H1 (cell line): Measurements from ENCODE around the gene RAB21. TPM values are rescaled to one million over a fixed set of nuclear protein-coding genes. Genes with fewer than 3 reads are reported as not detected.
A peak's percentile ranks its signal among the peaks of the same experiment; 100 is the strongest.

Source experiments
- ATF3 ChIP-seq: IDR thresholded peaks from 2 replicates; pipeline ENCODE4 v1.6.1; 2011; ENCODE audit warnings: low read depth, mild to moderate bottlenecking, low read length; ENCODE audit not compliant: insufficient read depth
- CBX8 ChIP-seq: fragments of 300-800, 300-1000 bp; sonication (generic); IDR thresholded peaks from 2 replicates; pipeline ENCODE4 v1.7.1; 2016; ENCODE audit warnings: low read depth, low read length, borderline replicate concordance
- CHD1 ChIP-seq: IDR thresholded peaks from 2 replicates; pipeline ENCODE4 v1.6.1; 2012; ENCODE audit warnings: low read depth, low read length, improper control_type of control experiment
- CHD2 ChIP-seq: IDR thresholded peaks from 2 replicates; pipeline ENCODE4 v1.6.1; 2012; ENCODE audit warnings: low read length, improper control_type of control experiment
- EGR1 ChIP-seq: IDR thresholded peaks from 2 replicates; pipeline ENCODE4 v1.6.1; 2011; ENCODE audit warnings: low read depth, low read length, borderline replicate concordance
- EP300 ChIP-seq, 2 experiments: IDR thresholded peaks; 1 replicate in 1 of 2; 2 replicates in 1 of 2; pipeline ENCODE4 v1.6.1; 2011 to 2012; ENCODE audit warnings: low read depth in 2 of 2, low read length in 2 of 2, mild to moderate bottlenecking in 2 of 2, borderline replicate concordance in 1 of 2, inconsistent platforms in 1 of 2, moderate library complexity in 1 of 2
- JUND ChIP-seq: IDR thresholded peaks from 2 replicates; pipeline ENCODE4 v1.6.1; 2011; ENCODE audit warnings: mild to moderate bottlenecking, improper control_type of control experiment, low read length
- KDM4A ChIP-seq: IDR thresholded peaks from one replicate; pipeline ENCODE4 v1.7.1; 2012; ENCODE audit warnings: low read depth, mild to moderate bottlenecking, moderate library complexity, low read length, inconsistent platforms; ENCODE audit not compliant: severe bottlenecking
- NANOG ChIP-seq: IDR thresholded peaks from 2 replicates; pipeline ENCODE4 v1.6.1; 2011; ENCODE audit warnings: low read length, low read depth, mild to moderate bottlenecking, inconsistent platforms; ENCODE audit not compliant: insufficient read depth, poor library complexity, severe bottlenecking
- RBBP5 ChIP-seq: IDR thresholded peaks from 2 replicates; pipeline ENCODE4 v1.7.1; 2012; ENCODE audit warnings: low read depth, mild to moderate bottlenecking, inconsistent platforms, low read length, moderate library complexity, borderline replicate concordance
- RNF2 ChIP-seq: fragments of 200-900, 300-1000 bp; sonication (generic); IDR thresholded peaks from 2 replicates; pipeline ENCODE4 v1.7.1; 2016; ENCODE audit warnings: borderline replicate concordance, low read depth, mild to moderate bottlenecking, antibody characterized with exemption, low read length; ENCODE audit not compliant: poor library complexity, severe bottlenecking; ENCODE audit errors: missing control alignments
- SAP30 ChIP-seq: fragments of 300-600 bp; sonication (generic); IDR thresholded peaks from 2 replicates; pipeline ENCODE4 v1.7.1; 2012; ENCODE audit warnings: low read length, moderate library complexity, mild to moderate bottlenecking, inconsistent platforms; ENCODE audit not compliant: insufficient read depth, insufficient replicate concordance
- SIN3A ChIP-seq, 2 experiments: IDR thresholded peaks in 1 of 2; conservative IDR thresholded peaks in 1 of 2; 2 replicates each; pipeline ENCODE4 v1.6.1; 2011 to 2012; ENCODE audit warnings: low read length in 2 of 2, improper control_type of control experiment in 1 of 2, low read depth in 1 of 2, mild to moderate bottlenecking in 1 of 2
- SIX5 ChIP-seq: IDR thresholded peaks from 2 replicates; pipeline ENCODE4 v1.6.1; 2011; ENCODE audit warnings: mild to moderate bottlenecking, low read depth, low read length
- SP2 ChIP-seq: IDR thresholded peaks from 2 replicates; pipeline ENCODE4 v1.6.1; 2012; ENCODE audit warnings: mild to moderate bottlenecking, low read length, inconsistent platforms
- SRF ChIP-seq: IDR thresholded peaks from 2 replicates; pipeline ENCODE4 v1.6.1; 2011; ENCODE audit warnings: mild to moderate bottlenecking, low read depth, low read length, moderate library complexity
- TAF7 ChIP-seq: optimal IDR thresholded peaks from 2 replicates; pipeline ENCODE3; 2011; ENCODE audit warnings: low read depth, mild to moderate bottlenecking, inconsistent platforms, low read length, moderate library complexity, borderline replicate concordance
- TBP ChIP-seq: IDR thresholded peaks from 2 replicates; pipeline ENCODE4 v1.6.1; 2011; ENCODE audit warnings: low read depth, low read length, improper control_type of control experiment
- ZNF274 ChIP-seq: IDR thresholded peaks from 2 replicates; pipeline ENCODE4 v1.7.0; 2012; ENCODE audit warnings: low read length, borderline replicate concordance; ENCODE audit errors: extremely low read depth
- polyA plus RNA-seq, 7 experiments: library from polyadenylated mRNA; depleted of rRNA in 3 of 7; stranded (reverse) in 5 of 7; unstranded in 2 of 7; fragments of >200 nt in 5 of 7; fragments of 200-250 nt in 2 of 7; gene quantifications; 1 replicate in 5 of 7; 2 replicates in 1 of 7; 4 replicates in 1 of 7; pipeline versions ENCODE4 v1.2.1 to v1.2.3, GENCODE V29; 2011 to 2013; ENCODE audit warnings: missing spikeins in 2 of 7, mixed read lengths in 2 of 7
- total RNA-seq: library from RNA; stranded (reverse); fragmentation: NEBNext Ultra II Directional; extraction: Animal tissue kit (Norgen Biotek cat#: 25700); gene quantifications from 2 replicates; pipeline ENCODE4 v1.2.1, GENCODE V29; 2021
- TF ChIP-seq, protein P1 (sequence below), 3 experiments: IDR thresholded peaks; 1 replicate in 2 of 3; 2 replicates in 1 of 3; pipeline versions ENCODE4 v1.5.1 to v1.6.1; 2011; ENCODE audit warnings: low read length in 3 of 3, mild to moderate bottlenecking in 3 of 3, inconsistent platforms in 2 of 3, low read depth in 1 of 3, moderate library complexity in 1 of 3; ENCODE audit not compliant: insufficient read depth in 1 of 3; ENCODE audit errors: control extremely low read depth in 1 of 3

The RAB21 gene
- total and polyA plus RNA-seq, 2 of the 8 experiments (the other 6 are each of a cell fraction or from before 2014, with no cell fraction given), result 1.2 to 47.2 TPM

- TF ChIP-seq, protein P1, sequence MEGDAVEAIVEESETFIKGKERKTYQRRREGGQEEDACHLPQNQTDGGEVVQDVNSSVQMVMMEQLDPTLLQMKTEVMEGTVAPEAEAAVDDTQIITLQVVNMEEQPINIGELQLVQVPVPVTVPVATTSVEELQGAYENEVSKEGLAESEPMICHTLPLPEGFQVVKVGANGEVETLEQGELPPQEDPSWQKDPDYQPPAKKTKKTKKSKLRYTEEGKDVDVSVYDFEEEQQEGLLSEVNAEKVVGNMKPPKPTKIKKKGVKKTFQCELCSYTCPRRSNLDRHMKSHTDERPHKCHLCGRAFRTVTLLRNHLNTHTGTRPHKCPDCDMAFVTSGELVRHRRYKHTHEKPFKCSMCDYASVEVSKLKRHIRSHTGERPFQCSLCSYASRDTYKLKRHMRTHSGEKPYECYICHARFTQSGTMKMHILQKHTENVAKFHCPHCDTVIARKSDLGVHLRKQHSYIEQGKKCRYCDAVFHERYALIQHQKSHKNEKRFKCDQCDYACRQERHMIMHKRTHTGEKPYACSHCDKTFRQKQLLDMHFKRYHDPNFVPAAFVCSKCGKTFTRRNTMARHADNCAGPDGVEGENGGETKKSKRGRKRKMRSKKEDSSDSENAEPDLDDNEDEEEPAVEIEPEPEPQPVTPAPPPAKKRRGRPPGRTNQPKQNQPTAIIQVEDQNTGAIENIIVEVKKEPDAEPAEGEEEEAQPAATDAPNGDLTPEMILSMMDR (IDR thresholded peaks at IDR 0.05; ENCODE audit: control extremely low read depth in 1 of 3, insufficient read depth in 1 of 3, low read depth in 1 of 3, low read length in 3 of 3), result no peak
- TF ChIP-seq SP2 (no peak), ATF3 (peak; percentile 89), TAF7 (no peak), TBP (peak; percentile 76), JUND (peak; percentile 44; the same call in 1 of the 2 replicates), SIX5 (no peak), EP300 (IDR thresholded peaks at IDR 0.05; ENCODE audit: borderline replicate concordance in 1 of 2, low read depth in 2 of 2, low read length in 2 of 2) (peak in 1 of 2 experiments; percentile 46; a peak in 1 of 3 replicates), SAP30 (no peak), CBX8 (no peak), CHD2 (no peak), NANOG (no peak), EGR1 (peak; percentile 53; the same call in 1 of the 2 replicates), RBBP5 (peak; percentile 95; the same call in 1 of the 2 replicates), CHD1 (no peak), KDM4A (peak; percentile 35), ZNF274 (no peak), RNF2 (no peak), SRF (no peak), SIN3A (conservative IDR thresholded peaks at IDR 0.05 in 1 of 2, IDR thresholded peaks at IDR 0.05 in 1 of 2; ENCODE audit: low read depth in 1 of 2, low read length in 2 of 2) (peak in 1 of 2 experiments; percentile 64; a peak in 2 of 4 replicates)
Measured at GRCh38 chr12:71754461-71755145, at the start of gene RAB21 (continued).
